Measurements from ENCODE around the gene LRRFIP2.

Gene LRRFIP2

GRCh38 chr3:37112987-37113386 lies 61.4 kb downstream of the LRRFIP2 start:
- FAIRE-seq = no peak

GRCh38 chr3:37111199-37111598 lies 63.2 kb downstream of the LRRFIP2 start:
- no peak for FAIRE-seq

- FAIRE-seq = no peak
These were observed 66.5 kb downstream of the LRRFIP2 start for GRCh38 chr3:37107846-37108245.

DNA sequence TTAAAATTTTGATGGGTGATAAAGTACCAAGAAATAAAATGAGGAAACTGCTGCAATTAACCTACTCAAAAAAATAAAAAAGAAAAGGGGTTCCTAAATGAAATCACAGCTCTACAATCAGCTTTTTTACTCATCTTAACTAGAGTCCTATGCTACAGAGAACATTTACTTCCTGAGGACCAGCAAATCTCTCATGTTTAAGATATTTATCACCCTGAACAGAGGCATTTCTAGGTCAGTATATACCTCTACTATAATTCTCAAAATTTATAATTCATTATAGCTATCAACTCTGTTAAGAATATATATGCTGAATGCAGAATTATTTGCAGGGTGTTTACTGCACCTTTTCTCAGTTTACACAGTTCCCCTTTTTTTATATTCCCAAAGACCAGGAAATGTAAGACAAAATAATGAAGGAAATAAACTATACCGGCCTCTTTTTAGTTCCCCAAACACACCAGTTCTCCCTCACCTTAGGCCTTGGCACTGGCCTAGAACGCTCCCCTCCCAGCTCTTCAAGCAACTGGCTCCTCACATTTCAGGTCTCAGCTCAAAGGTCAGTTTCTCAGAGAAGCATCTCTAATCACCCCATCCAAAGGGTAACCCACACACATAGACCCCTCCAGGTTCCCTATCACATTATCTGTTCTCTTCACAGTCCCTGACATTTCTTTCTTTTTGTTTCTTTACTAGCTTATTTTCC lies 71.1 kb downstream of the LRRFIP2 start:
- FAIRE-seq = no peak

DNA sequence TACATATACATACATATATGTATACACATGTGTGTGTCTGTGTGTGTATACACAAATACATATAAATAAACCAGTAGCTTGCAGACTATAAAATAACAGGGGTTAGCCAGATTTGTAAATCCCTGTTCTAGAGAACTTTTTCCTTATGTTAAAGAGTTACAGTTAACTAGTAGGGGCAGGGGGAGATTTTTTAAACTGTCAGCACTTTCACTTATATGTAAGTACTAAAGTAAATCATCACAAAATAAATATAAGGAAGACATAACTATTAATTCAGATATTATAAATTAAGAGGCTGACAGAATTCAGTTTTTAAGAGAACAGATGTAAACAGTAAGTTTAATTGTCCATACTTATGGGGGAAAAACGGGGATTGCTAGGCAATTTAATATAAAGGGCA lies 74.0 kb downstream of the LRRFIP2 start:
- FAIRE-seq = no peak

- no peak for FAIRE-seq
These were observed 74.9 kb downstream of the LRRFIP2 start for GRCh38 chr3:37099469-37099868.

GRCh38 chr3:37098884-37099283 lies 75.5 kb downstream of the LRRFIP2 start:
- no peak for FAIRE-seq

DNA sequence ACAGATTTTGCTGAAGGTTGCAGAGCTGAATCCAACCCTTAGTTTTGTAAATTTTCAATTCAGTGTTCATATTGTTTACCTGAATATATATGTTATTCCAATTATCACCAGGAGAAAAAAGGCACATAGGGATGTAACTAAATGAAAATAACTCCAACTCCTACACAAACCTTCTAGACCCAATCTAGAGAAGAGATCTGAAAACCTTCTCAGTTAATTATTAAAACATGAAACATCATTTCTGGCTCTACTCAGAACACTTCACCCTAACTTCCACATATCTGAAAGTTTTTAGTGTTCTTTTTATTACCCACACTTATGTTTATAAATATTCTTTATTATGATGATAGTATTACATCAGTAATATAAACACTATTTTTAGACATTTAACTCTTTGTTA lies 76.6 kb downstream of the LRRFIP2 start:
- FAIRE-seq = no peak

DNA sequence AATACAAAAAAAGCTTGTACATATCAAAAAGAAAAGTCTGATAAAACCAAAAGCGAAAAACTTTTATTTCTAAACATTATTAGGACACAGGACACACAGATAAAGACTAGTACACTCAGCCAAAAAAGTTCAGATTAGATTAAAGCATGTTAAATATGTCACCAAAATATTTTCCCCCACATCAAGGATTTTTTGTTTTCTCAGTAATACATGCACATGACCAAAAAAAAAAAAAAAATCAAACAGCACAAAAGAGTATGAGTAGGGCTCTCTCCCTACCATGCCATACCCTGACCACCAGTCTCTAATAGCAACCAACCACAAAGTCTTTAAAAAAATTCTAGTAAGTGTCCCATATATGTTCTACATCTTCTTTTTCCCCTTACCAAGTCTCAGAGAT lies 77.4 kb downstream of the LRRFIP2 start:
- FAIRE-seq = no peak

DNA sequence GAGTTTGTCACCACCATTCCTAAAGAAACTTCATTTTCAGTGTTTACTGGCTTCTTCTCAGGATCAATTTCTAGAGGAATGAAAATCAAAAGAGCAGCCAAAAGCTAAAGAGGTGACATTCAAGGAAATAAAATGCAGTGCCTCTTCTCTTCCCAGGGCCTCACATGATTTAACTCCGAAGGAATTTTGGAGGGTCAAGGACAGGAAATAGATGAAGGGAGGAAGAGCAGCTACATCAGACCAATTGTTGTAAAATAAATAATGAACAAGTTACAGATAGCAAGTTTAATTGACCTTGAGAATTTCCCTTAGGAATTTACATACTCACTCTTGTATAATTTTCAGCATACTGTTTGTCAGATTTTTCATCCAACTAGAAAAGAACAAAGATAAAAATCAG lies 78.1 kb downstream of the LRRFIP2 start:
- no peak for FAIRE-seq

DNA sequence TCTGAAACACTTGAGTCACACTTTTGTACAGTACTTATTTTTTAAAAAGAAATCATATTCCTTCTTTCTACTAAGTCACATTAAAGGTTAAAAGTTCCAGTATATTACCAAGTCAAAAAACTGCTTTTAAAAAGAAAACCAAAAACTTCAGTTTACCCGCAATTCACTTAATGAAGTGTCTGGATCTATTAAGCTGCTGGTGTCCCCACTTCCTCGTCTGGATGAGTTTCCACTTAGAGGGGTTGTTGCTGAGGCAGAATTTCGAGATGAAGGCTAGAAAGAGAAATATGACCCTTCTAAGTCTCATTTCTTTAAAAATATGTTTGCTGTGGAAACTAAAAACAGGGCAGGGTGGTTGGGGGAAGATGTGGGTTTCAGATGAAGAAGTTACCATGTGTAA lies 79.7 kb downstream of the LRRFIP2 start:
- FAIRE-seq = no peak

GRCh38 chr3:37093481-37093880 lies 80.9 kb downstream of the LRRFIP2 start:
- FAIRE-seq = no peak

- FAIRE-seq = no peak
These were observed 81.9 kb downstream of the LRRFIP2 start for GRCh38 chr3:37092484-37092883.

DNA sequence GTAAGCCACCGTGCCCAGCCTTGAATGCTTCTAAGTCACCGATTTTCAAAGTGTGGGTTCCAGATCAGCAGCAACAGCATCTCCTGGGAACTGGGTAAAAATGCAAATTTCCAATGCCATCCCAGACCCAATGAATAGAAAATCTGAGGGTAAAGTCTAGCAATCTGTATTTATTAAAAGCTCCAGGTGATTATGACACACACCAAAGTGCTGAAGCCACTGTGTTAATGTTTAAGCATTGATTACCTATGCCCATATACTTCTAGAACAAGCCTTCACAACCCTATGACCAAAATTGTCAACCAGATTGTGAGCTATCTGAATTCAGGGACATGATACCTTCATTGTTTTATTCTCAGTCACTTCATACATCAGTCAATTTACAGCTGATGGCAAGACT lies 86.5 kb downstream of the LRRFIP2 start:
- no peak for FAIRE-seq

GRCh38 chr3:37086918-37087317 lies 87.5 kb downstream of the LRRFIP2 start:
- no peak for FAIRE-seq

- no peak for FAIRE-seq
These were observed 92.1 kb downstream of the LRRFIP2 start for GRCh38 chr3:37082317-37082716.

GRCh38 chr3:37075955-37076354 lies 98.4 kb downstream of the LRRFIP2 start:
- no peak for FAIRE-seq

- FAIRE-seq = no peak
These were observed 100.2 kb downstream of the LRRFIP2 start for GRCh38 chr3:37074178-37074577.

GRCh38 chr3:37072892-37073291 lies 101.5 kb downstream of the LRRFIP2 start:
- FAIRE-seq = no peak

- no peak for FAIRE-seq
These were observed 102.5 kb downstream of the LRRFIP2 start for GRCh38 chr3:37071921-37072320.

DNA sequence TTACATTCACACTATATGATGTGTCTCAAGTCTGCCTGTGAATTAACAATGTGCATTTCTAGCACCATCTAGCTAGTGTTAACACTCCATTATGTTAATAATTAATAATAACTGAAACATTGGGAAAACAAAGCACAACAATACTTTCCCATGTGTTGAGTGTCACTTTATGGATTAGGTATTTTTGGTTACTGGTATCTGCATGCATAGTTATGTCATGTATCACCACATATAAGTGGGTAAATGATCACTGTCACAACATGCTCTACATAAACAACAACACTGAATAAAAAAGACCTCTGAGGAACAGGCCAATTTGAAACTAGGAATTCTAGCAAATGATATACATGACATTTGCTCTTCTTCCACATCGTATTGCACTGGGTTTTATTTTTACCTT lies 106.4 kb downstream of the LRRFIP2 start:
- FAIRE-seq = no peak

- FAIRE-seq = no peak
These were observed 106.8 kb downstream of the LRRFIP2 start for GRCh38 chr3:37067577-37067976.

DNA sequence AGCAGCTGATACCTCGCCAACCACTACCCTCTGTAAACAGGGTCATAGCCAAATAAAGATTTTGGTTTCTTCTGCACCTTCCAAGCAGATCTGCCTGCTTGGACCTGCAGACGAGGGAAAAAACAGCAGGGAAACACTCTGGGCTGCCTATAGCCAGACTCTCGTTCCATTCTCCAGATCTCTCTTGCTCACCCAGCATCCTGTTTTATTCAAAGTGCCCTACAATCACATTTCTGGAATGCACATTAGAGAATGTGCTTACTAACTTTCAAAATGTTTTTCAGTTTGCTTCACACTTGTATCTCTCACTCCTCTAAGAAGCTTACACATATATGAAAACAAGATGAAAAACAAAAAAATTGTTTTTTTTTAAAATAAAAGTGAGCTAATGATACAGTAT lies 109.6 kb downstream of the LRRFIP2 start:
- FAIRE-seq = no peak

- no peak for FAIRE-seq
These were observed 116.3 kb downstream of the LRRFIP2 start for GRCh38 chr3:37058117-37058516.

DNA sequence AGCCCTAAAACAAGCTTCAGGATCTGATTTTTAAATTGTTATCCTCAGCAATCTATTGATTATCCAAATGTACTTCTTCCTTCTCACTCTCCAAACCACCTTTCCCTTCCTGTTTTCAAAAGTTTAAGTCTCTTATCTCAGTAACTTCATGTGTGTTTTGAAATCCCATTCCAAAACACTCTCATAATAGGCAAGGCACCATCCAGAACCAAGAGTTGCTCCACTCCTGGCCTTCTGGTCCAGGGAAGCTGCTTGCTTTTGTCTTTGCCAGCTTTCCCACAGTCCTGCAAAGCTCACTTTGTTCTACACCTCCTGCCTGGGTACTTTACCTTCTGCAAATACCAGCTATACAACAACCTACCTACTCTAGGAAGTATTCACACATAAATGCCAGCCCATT lies 117.6 kb downstream of the LRRFIP2 start:
- FAIRE-seq = no peak

All from TTC549 (cell line).